HCT116 (cell line): ENCODE results near the gene FGL2. TPM values are rescaled to one million over a fixed set of nuclear protein-coding genes. Genes with fewer than 3 reads are reported as not detected.

Source experiments
- ATAC-seq: fragments of 200-7000 bp; cut with Tn5 transposase; 2 replicates; pipeline ENCODE4 v1.9.1; 2020; ENCODE audit warnings: mild to moderate bottlenecking, moderate library complexity
- BruUV-seq: library from RNA; stranded (reverse); fragments of 400-500 nt; replicated peaks from 2 replicates; lab custom pipeline; 2021; lab: Mats Ljungman, UMichigan
- CTCF ChIA-PET: fragments of 300-600 bp; sonication (Branson Sonifier 250); formaldehyde crosslinking; loops from one replicate; lab custom pipeline; 2021; ENCODE audit warnings: antibody characterized with exemption; lab: Charles Lee
- POLR2A ChIA-PET: fragments of 300-600, 350-600 bp; sonication (Branson Sonifier 250); formaldehyde crosslinking; loops from one replicate; lab custom pipeline; 2021; ENCODE audit warnings: antibody characterized with exemption; lab: Charles Lee
- RAD21 ChIA-PET, 2 experiments: fragments of 300-600 bp; sonication (Branson Sonifier 250); formaldehyde crosslinking; loops; one replicate each; lab custom pipeline; 2023; ENCODE audit warnings: low total read pairs in 2 of 2; ENCODE audit not compliant: uncharacterized antibody in 2 of 2, unreplicated experiment in 2 of 2, low non-redundant PET in 1 of 2; lab: Charles Lee
- DNase-seq: peaks from one replicate; pipeline ENCODE4 v3.0.0-alpha.2; 2010; ENCODE audit warnings: low read depth, low spot score
- H2AFZ ChIP-seq: fragments of 200-600 bp; shearing (Covaris generic), sonication (generic); 2 replicates; pipeline ENCODE4 v1.6.1; 2017; ENCODE audit warnings: low read depth, mixed run types, mixed read lengths, antibody characterized with exemption, low read length; ENCODE audit not compliant: poor library complexity, severe bottlenecking
- H3K27ac ChIP-seq: 2 replicates; pipeline ENCODE4 v1.5.1; 2012; ENCODE audit warnings: low read depth, low read length
- H3K27me3 ChIP-seq: fragments of 200-600 bp; sonication (generic); 2 replicates; pipeline ENCODE4 v1.6.1; 2016; ENCODE audit warnings: mixed run types, low read length, mixed read lengths; ENCODE audit not compliant: insufficient read depth
- H3K36me3 ChIP-seq, 2 experiments: fragments of 200-500 bp in 1 of 2; fragments of 200-600 bp in 1 of 2; sonication (Bioruptor generic) in 1 of 2; sonication (generic) in 1 of 2; 2 replicates each; pipeline versions ENCODE4 v1.5.1 to v1.6.1; 2014 to 2016; ENCODE audit warnings: low read length in 2 of 2, inconsistent platforms in 1 of 2, mixed read lengths in 1 of 2, mixed run types in 1 of 2; ENCODE audit not compliant: insufficient read depth in 2 of 2, control insufficient read depth in 1 of 2
- H3K4me1 ChIP-seq, 2 experiments: fragments of 200-600 bp in 1 of 2; sonication (generic) in 1 of 2; 2 replicates each; pipeline versions ENCODE4 v1.5.1 to v1.6.1; 2012 to 2017; ENCODE audit warnings: low read length in 2 of 2, inconsistent platforms in 1 of 2, mild to moderate bottlenecking in 1 of 2, mixed read lengths in 1 of 2, mixed run types in 1 of 2, moderate library complexity in 1 of 2; ENCODE audit not compliant: insufficient read depth in 2 of 2, control insufficient read depth in 1 of 2
- H3K4me2 ChIP-seq: fragments of 200-600 bp; sonication (generic); 2 replicates; pipeline ENCODE4 v1.6.1; 2017; ENCODE audit warnings: mixed run types, low read length, mixed read lengths
- H3K4me3 ChIP-seq, 2 experiments: fragments of 200-600 bp in 1 of 2; sonication (generic) in 1 of 2; replicated peaks in 1 of 2; 2 replicates each; pipeline ENCODE4 v1.5.1; 2011 to 2016; ENCODE audit warnings: low read length in 2 of 2, control low read depth in 1 of 2, low read depth in 1 of 2, mild to moderate bottlenecking in 1 of 2, mixed read lengths in 1 of 2, mixed run types in 1 of 2
- H3K79me2 ChIP-seq: fragments of 200-600 bp; sonication (generic); 2 replicates; pipeline ENCODE4 v1.6.1; 2017; ENCODE audit warnings: mild to moderate bottlenecking, mixed run types, low read length, moderate library complexity, mixed read lengths; ENCODE audit not compliant: insufficient read depth
- H3K9ac ChIP-seq: fragments of 200-600 bp; sonication (generic); 2 replicates; pipeline ENCODE4 v1.6.1; 2016; ENCODE audit warnings: low read length, mixed read lengths
- H3K9me2 ChIP-seq: fragments of 200-600 bp; sonication (generic), shearing (Covaris generic); 2 replicates; pipeline ENCODE4 v1.6.1; 2017; ENCODE audit warnings: mixed run types, mild to moderate bottlenecking, moderate library complexity; ENCODE audit not compliant: insufficient read depth
- H3K9me3 ChIP-seq, 2 experiments: fragments of 200-500 bp in 1 of 2; fragments of 200-600 bp in 1 of 2; sonication (Bioruptor generic) in 1 of 2; sonication (generic) in 1 of 2; 2 replicates each; pipeline ENCODE4 v1.6.1; 2014 to 2017; ENCODE audit warnings: low read length in 2 of 2, mixed read lengths in 2 of 2, inconsistent platforms in 1 of 2, low read depth in 1 of 2, mild to moderate bottlenecking in 1 of 2, mixed run types in 1 of 2, moderate library complexity in 1 of 2; ENCODE audit not compliant: control insufficient read depth in 1 of 2, insufficient read depth in 1 of 2
- H4K20me1 ChIP-seq: fragments of 200-600 bp; sonication (generic), shearing (Covaris generic); 2 replicates; pipeline ENCODE4 v1.6.1; 2017; ENCODE audit warnings: mixed run types, mild to moderate bottlenecking, moderate library complexity; ENCODE audit not compliant: insufficient read depth
- ATF3 ChIP-seq: IDR thresholded peaks from 2 replicates; pipeline ENCODE4 v1.6.1; 2012
- CTCF ChIP-seq, 3 experiments: fragments of 200-600 bp in 1 of 3; sonication (generic) in 1 of 3; IDR thresholded peaks in 2 of 3; conservative IDR thresholded peaks in 1 of 3; 2 replicates each; pipeline ENCODE4 v1.5.1; 2012 to 2017; ENCODE audit warnings: low read depth in 2 of 3, low read length in 2 of 3, antibody characterized with exemption in 1 of 3, borderline replicate concordance in 1 of 3, control low read depth in 1 of 3, mild to moderate bottlenecking in 1 of 3, mixed read lengths in 1 of 3, mixed run types in 1 of 3, moderate library complexity in 1 of 3; ENCODE audit not compliant: insufficient read depth in 1 of 3
- ELF1 ChIP-seq: IDR thresholded peaks from 2 replicates; pipeline ENCODE4 v1.6.1; 2012; ENCODE audit warnings: low read depth, borderline replicate concordance
- EZH2 ChIP-seq: fragments of 200-600 bp; sonication (generic); IDR thresholded peaks from 2 replicates; pipeline ENCODE4 v1.6.1; 2017; ENCODE audit warnings: antibody characterized with exemption, mixed run types
- EZH2phosphoT487 ChIP-seq: fragments of 200-600 bp; IDR thresholded peaks from 2 replicates; pipeline ENCODE4 v1.6.1; 2018; ENCODE audit warnings: antibody characterized with exemption, borderline replicate concordance
- FOSL1 ChIP-seq: IDR thresholded peaks from 2 replicates; pipeline ENCODE4 v1.6.1; 2012; ENCODE audit warnings: low read depth
- JUND ChIP-seq: IDR thresholded peaks from 2 replicates; pipeline ENCODE4 v1.6.1; 2012
- MAX ChIP-seq: IDR thresholded peaks from 2 replicates; pipeline ENCODE4 v1.6.1; 2012
- POLR2A ChIP-seq: IDR thresholded peaks from 2 replicates; pipeline ENCODE4 v1.7.0; 2011; ENCODE audit warnings: borderline replicate concordance; ENCODE audit not compliant: insufficient read depth, insufficient read length; ENCODE audit errors: extremely low read depth
- RAD21 ChIP-seq: IDR thresholded peaks from 2 replicates; pipeline ENCODE4 v1.6.1; 2012; ENCODE audit warnings: low read depth, mild to moderate bottlenecking
- SIN3A ChIP-seq: IDR thresholded peaks from 2 replicates; pipeline ENCODE4 v1.6.1; 2012; ENCODE audit warnings: low read depth
- SP1 ChIP-seq: IDR thresholded peaks from 2 replicates; pipeline ENCODE4 v1.6.1; 2012; ENCODE audit warnings: low read depth
- SRF ChIP-seq: IDR thresholded peaks from 2 replicates; pipeline ENCODE4 v1.6.1; 2012; ENCODE audit warnings: low read depth
- YY1 ChIP-seq: IDR thresholded peaks from 2 replicates; pipeline ENCODE4 v1.6.1; 2011; ENCODE audit warnings: low read length, low read depth, moderate library complexity, mild to moderate bottlenecking; ENCODE audit not compliant: insufficient replicate concordance; ENCODE audit errors: extremely low read depth
- ZBTB33 ChIP-seq: IDR thresholded peaks from 2 replicates; pipeline ENCODE4 v1.6.1; 2011; ENCODE audit warnings: mild to moderate bottlenecking, low read length, moderate library complexity; ENCODE audit not compliant: insufficient replicate concordance; ENCODE audit errors: extremely low read depth
- ZFX ChIP-seq: fragments of 450-650 bp; IDR thresholded peaks from 2 replicates; pipeline ENCODE4 v1.6.1; 2017
- ZNF274 ChIP-seq: fragments of 200-500 bp; sonication (Bioruptor generic); IDR thresholded peaks from 2 replicates; pipeline ENCODE4 v1.6.1; 2014; ENCODE audit warnings: mild to moderate bottlenecking, low read depth, low read length, inconsistent platforms
- intact Hi-C: fragments of 100-400 bp; cut with micrococcal nuclease; formaldehyde crosslinking; loops from 2 replicates; pipeline ENCODE4 v1.10.0; 2022
- total RNA-seq: library from RNA; stranded (reverse); gene quantifications from one replicate; pipeline ENCODE4 v1.2.1, GENCODE V29; 2021; ENCODE audit not compliant: unreplicated experiment

FGL2 gene
- total RNA-seq, 1 experiment from 2014 or later, result not detected

GRCh38 chr7:77209479-77210139, 10.0 kb upstream of the FGL2 start:
- no peak for ATAC-seq
- CTCF ChIA-PET, result no interaction called here
- no TSS peak for BruUV-seq
- Histone ChIP-seq H3K9me2 (no peaks in the 10 kb centered on the region), H3K79me2 (no peaks in the 10 kb centered on the region), H3K4me1 (no peaks in the 10 kb centered on the region), H2AFZ (no peak overlapping the region), H3K4me3 (no peak overlapping the region), H3K9ac (no peak overlapping the region), H3K36me3 (no peaks in the 10 kb centered on the region), H3K4me2 (no peak overlapping the region), H3K9me3 (peaks cover 4 to 12% of the 10 kb centered on the region in 2 experiments; a peak in 2 of 4 replicates), H4K20me1 (no peaks in the 10 kb centered on the region), H3K27me3 (no peaks in the 10 kb centered on the region), H3K27ac (no peak overlapping the region)
- RAD21 ChIA-PET, result no interaction called here
- POLR2A ChIA-PET, result no interaction called here
- no peak for TF ChIP-seq POLR2A
- DNase-seq, result no peak
- intact Hi-C loops, result no loop called here

GRCh38 chr7:77208416-77208815, 8.8 kb upstream of the FGL2 start:
- DNase-seq (no peak), ATAC-seq (no peak)
- ChIA-PET CTCF (no interaction called here), RAD21 (no interaction called here), POLR2A (no interaction called here)
- Histone ChIP-seq H3K9me3 (peaks cover 4 to 12% of the 10 kb centered on the region in 2 experiments; a peak in 2 of 4 replicates), H3K4me3 (no peak overlapping the region), H3K36me3 (no peaks in the 10 kb centered on the region), H3K4me2 (no peak overlapping the region), H3K4me1 (no peaks in the 10 kb centered on the region), H3K27me3 (no peaks in the 10 kb centered on the region), H3K27ac (no peak overlapping the region), H3K9ac (no peak overlapping the region), H3K9me2 (no peaks in the 10 kb centered on the region), H3K79me2 (no peaks in the 10 kb centered on the region), H2AFZ (no peak overlapping the region), H4K20me1 (no peaks in the 10 kb centered on the region)
- intact Hi-C loops, result no loop called here
- BruUV-seq, result no TSS peak
- TF ChIP-seq ZFX (no peak), CTCF (IDR thresholded peaks at IDR 0.05 in 2 of 3, conservative IDR thresholded peaks at IDR 0.05 in 1 of 3; ENCODE audit: borderline replicate concordance in 1 of 3, insufficient read depth in 1 of 3, low read depth in 2 of 3, low read length in 2 of 3) (no peak), EZH2 (no peak), SIN3A (no peak), SP1 (no peak), JUND (no peak), MAX (no peak), ZNF274 (no peak), ELF1 (no peak), EZH2phosphoT487 (no peak), FOSL1 (no peak), ATF3 (no peak), ZBTB33 (no peak), SRF (no peak), RAD21 (no peak), YY1 (no peak)
